ENCODE data around the gene SLC35F3. TPM values are rescaled to one million over a fixed set of nuclear protein-coding genes. Genes with fewer than 3 reads are reported as not detected.
A peak's percentile ranks its signal among the peaks of the same experiment; 100 is the strongest.
"Not testable (repeated sequence)": the region's sequence is repeated elsewhere in the genome, so short reads cannot be mapped to it uniquely, and the experiment has no call there.

The SLC35F3 gene
- polyA plus RNA-seq, 3 donors: 0.42 to 0.75 (median 0.69) TPM

- DNase-seq (ENCODE audit: low read depth in 3 of 3, low spot score in 2 of 3): no peak
Observed at GRCh38 chr1:234134878-234135277, 230.4 kb downstream of the SLC35F3 start.

GRCh38 chr1:234135501-234135900, 231.0 kb downstream of the SLC35F3 start:
- no peak for DNase-seq (ENCODE audit: low read depth in 3 of 3, low spot score in 2 of 3)

GRCh38 chr1:234136073-234136472, 231.6 kb downstream of the SLC35F3 start:
- DNase-seq (ENCODE audit: low read depth in 3 of 3, low spot score in 2 of 3): no peak

- DNase-seq (ENCODE audit: low read depth in 3 of 3, low spot score in 2 of 3): no peak
Observed at GRCh38 chr1:234139966-234140365, 235.5 kb downstream of the SLC35F3 start.

GRCh38 chr1:234140388-234140787, 235.9 kb downstream of the SLC35F3 start:
- no peak for DNase-seq (ENCODE audit: low read depth in 3 of 3, low spot score in 2 of 3)

GRCh38 chr1:234141006-234141405, 236.5 kb downstream of the SLC35F3 start:
- DNase-seq (ENCODE audit: low read depth in 3 of 3, low spot score in 2 of 3): no peak

- DNase-seq (ENCODE audit: low read depth in 3 of 3, low spot score in 2 of 3): no peak
Observed at GRCh38 chr1:234143681-234144080, 239.2 kb downstream of the SLC35F3 start.

GRCh38 chr1:234144901-234145300, 240.4 kb downstream of the SLC35F3 start:
- no peak for DNase-seq (ENCODE audit: low read depth in 3 of 3, low spot score in 2 of 3)

- no peak for DNase-seq (ENCODE audit: low read depth in 3 of 3, low spot score in 2 of 3)
Observed at GRCh38 chr1:234148350-234148749, 243.9 kb downstream of the SLC35F3 start.

GRCh38 chr1:234148816-234149215, 244.3 kb downstream of the SLC35F3 start:
- DNase-seq (ENCODE audit: low read depth in 3 of 3, low spot score in 2 of 3): no peak

- DNase-seq (ENCODE audit: low read depth in 3 of 3, low spot score in 2 of 3): no peak
Observed at GRCh38 chr1:234149217-234149616, 244.7 kb downstream of the SLC35F3 start.

GRCh38 chr1:234150892-234151291, 246.4 kb downstream of the SLC35F3 start:
- no peak for DNase-seq (ENCODE audit: low read depth in 3 of 3, low spot score in 2 of 3)

- DNase-seq (ENCODE audit: low read depth in 3 of 3, low spot score in 2 of 3): not testable (repeated sequence)
Observed at GRCh38 chr1:234152344-234152743, 247.9 kb downstream of the SLC35F3 start.

- peak; percentile 8 to 18 (median 13) for DNase-seq (ENCODE audit: low read depth in 3 of 3, low spot score in 2 of 3)
Observed at GRCh38 chr1:234154320-234155251, 250.1 kb downstream of the SLC35F3 start.

- no peak for DNase-seq (ENCODE audit: low read depth in 3 of 3, low spot score in 2 of 3)
Observed at GRCh38 chr1:234162661-234163060, 258.2 kb downstream of the SLC35F3 start.

GRCh38 chr1:234163267-234163919, 258.9 kb downstream of the SLC35F3 start:
- DNase-seq (ENCODE audit: low read depth in 3 of 3, low spot score in 2 of 3): no peak

- DNase-seq (ENCODE audit: low read depth in 3 of 3, low spot score in 2 of 3): no peak
Observed at GRCh38 chr1:234164098-234164709, 259.7 kb downstream of the SLC35F3 start.

GRCh38 chr1:234168061-234168724, 263.7 kb downstream of the SLC35F3 start:
- DNase-seq (ENCODE audit: low read depth in 3 of 3, low spot score in 2 of 3): no peak

- DNase-seq (ENCODE audit: low read depth in 3 of 3, low spot score in 2 of 3): no peak
Observed at GRCh38 chr1:234169161-234169849, 264.8 kb downstream of the SLC35F3 start.

- DNase-seq (ENCODE audit: low read depth in 3 of 3, low spot score in 2 of 3): no peak
Observed at GRCh38 chr1:234170067-234170466, 265.6 kb downstream of the SLC35F3 start.

Data from right renal cortex interstitium (tissue), 3 donors.